Omental fat pad (tissue), 4 donors: ENCODE results near the gene PNPLA7. TPM values are rescaled to one million over a fixed set of nuclear protein-coding genes. Genes with fewer than 3 reads are reported as not detected.

ENCODE experiments used
- ATAC-seq: fragments of 150-250 bp; one replicate; pipeline ENCODE4 v1.9.1; 2016; ENCODE audit warnings: mild to moderate bottlenecking, moderate library complexity; ENCODE audit not compliant: low FRiP score
- DNase-seq: peaks from one replicate; pipeline ENCODE4 v3.0.0-alpha.2; 2019; ENCODE audit warnings: low spot score
- CTCF ChIP-seq, 3 donors: fragments of 450-650 bp; IDR thresholded peaks; one replicate each; pipeline ENCODE4 v1.5.1; 2016 to 2017; ENCODE audit warnings: antibody characterized with exemption in 3 of 3, mild to moderate bottlenecking in 3 of 3, moderate library complexity in 2 of 3
- total RNA-seq, 4 donors: library from RNA; depleted of rRNA; stranded (reverse); fragments of >200 nt; gene quantifications; one replicate each; pipeline ENCODE4 v1.1.0, GENCODE V29; 2016

PNPLA7 gene
- total RNA-seq, 4 donors from 2014 or later = 7.1 to 23.1 (median 13.9) TPM

GRCh38 chr9:137449931-137450538, 100.2 kb downstream of the PNPLA7 start:
- DNase-seq (no peak), ATAC-seq (no peak)
- TF ChIP-seq CTCF (IDR thresholded peaks at IDR 0.05) = no peak

DNA sequence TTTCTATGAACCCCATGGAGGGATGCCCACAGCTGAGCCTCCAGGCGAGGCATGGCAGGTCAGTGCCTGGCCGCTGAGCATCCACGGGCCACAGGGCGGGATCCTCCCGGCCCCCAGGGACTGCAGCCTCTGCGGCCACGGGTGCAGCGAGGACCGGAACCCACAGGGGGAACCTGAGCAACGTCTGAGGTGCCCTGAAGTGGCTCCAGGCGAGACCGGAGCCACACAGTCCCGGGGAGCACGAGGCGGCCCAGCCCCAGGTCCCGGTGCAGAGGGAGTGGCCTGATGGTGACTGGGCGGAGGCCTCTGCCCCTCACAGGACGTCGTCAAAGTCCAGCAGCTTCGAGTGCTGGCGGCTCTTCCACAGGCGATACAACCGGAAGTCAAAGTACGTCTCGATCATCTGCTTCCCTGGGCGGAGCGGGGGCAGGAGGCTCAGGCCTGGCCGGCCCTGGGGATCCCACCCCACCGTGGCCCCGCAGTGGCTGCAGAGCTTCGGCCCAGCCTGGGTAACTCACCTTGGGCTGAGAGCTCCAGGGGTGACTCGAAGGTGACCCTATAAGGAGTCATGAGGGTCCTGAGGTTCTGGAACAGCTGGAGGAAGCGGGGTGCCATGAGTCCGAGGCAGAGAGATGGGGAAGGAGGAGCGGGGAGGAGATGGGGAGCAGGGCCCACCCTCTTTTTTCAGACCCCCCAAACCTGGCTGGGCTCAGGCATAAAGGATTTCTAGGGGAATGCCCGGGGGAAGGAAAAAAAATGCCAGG, 100.9 kb downstream of the PNPLA7 start:
- no peak for TF ChIP-seq CTCF (IDR thresholded peaks at IDR 0.05)
- DNase-seq (no peak), ATAC-seq (no peak)

DNA sequence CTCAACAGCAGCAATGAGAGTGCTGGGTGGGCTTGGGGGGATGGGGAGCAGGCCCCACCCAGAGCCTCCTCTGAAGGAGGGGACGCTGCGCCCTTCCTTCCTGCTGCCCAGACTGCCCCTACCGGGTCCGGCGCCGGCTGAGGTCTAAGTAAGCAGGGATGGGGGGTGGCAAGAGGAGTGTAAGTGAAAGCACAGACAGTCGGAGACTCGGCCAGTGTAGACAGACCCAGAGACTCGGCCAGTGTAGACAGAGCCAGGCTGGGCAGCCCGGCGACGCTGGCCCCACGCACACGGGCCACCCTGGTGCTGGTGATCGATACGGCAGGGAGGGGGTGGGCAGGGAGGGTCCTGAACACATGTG, 101.6 kb downstream of the PNPLA7 start:
- DNase-seq = no peak
- ATAC-seq = no peak
- TF ChIP-seq CTCF (IDR thresholded peaks at IDR 0.05) = no peak

- DNase-seq (no peak), ATAC-seq (no peak)
- no peak for TF ChIP-seq CTCF (IDR thresholded peaks at IDR 0.05)
Measured at GRCh38 chr9:137447722-137448601, 102.2 kb downstream of the PNPLA7 start.

GRCh38 chr9:137446851-137447471, 103.2 kb downstream of the PNPLA7 start:
- no peak for DNase-seq
- no peak for TF ChIP-seq CTCF (IDR thresholded peaks at IDR 0.05)
- no peak for ATAC-seq

- TF ChIP-seq CTCF (IDR thresholded peaks at IDR 0.05) = no peak
- no peak for ATAC-seq
- DNase-seq = no peak
Measured at GRCh38 chr9:137445930-137446431, 104.2 kb downstream of the PNPLA7 start.
